ENCODE results near the gene ADAMTS17.

- TF ChIP-seq CTCF (IDR thresholded peaks at IDR 0.05): no peak
- TF ChIP-seq EZH2phosphoT487 (IDR thresholded peaks at IDR 0.05): no peak
Observed at GRCh38 chr15:100298257-100298656, 43.5 kb downstream of the ADAMTS17 start.

Measured in neural progenitor cell (in vitro differentiated cells).